ENCODE measurements around the gene CSNK2A1. TPM values are rescaled to one million over a fixed set of nuclear protein-coding genes. Genes with fewer than 3 reads are reported as not detected.

CSNK2A1 gene
- total RNA-seq, 1 experiment from 2014 or later: 110 TPM

DNA sequence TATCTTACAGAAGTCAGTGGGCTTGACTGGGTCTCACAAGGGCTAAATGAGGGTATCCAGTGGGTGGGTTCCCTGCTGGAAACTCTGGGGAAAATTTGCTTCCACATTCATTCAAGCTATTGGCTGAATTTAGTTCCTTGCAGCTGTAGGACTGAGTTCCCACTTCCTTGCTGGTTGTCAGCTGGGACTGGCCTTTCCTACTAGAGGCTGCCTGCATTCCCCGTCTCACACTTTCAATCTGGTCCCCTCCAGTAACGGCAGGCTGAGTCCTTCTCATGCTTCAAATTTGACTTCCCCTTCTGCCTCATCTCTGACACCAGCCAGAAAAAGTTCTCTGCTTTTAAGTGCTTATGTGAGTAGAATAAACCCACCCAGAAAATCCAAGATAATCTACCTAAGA is 4.4 kb downstream of the CSNK2A1 start:
- H3K27ac Mint-ChIP-seq (ENCODE audit: unreplicated experiment): no peak overlapping the region

DNA sequence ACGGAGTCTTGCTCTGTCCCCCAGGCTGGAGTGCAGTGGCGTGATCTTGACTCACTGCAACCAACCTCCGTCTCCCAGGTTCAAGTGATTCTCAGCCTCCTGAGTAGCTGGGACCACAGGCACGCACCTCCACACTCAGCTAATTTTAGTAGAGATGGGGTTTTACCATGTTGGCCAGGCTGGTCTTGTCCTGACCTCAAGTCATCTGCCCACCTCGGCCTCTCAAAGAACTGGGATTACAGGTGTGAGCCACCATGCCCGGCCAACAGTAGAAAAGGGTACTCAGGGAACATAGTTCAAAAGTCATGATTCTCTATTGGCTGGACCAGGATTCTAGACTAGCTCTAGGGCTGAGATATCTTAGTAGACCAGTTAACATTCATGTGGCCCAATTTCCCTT is 5.6 kb downstream of the CSNK2A1 start:
- Mint-ChIP-seq H3K27ac (ENCODE audit: unreplicated experiment) (no peak overlapping the region), H3K27me3 (ENCODE audit: unreplicated experiment) (no peaks in the 10 kb centered on the region), H3K9me3 (ENCODE audit: low read depth, unreplicated experiment) (peaks cover 2% of the 10 kb centered on the region), H3K36me3 (ENCODE audit: insufficient read depth, unreplicated experiment) (peaks cover 13% of the 10 kb centered on the region), H3K4me1 (ENCODE audit: low read depth, unreplicated experiment) (peaks cover 32% of the 10 kb centered on the region), H3K4me3 (ENCODE audit: low read depth, unreplicated experiment) (no peak overlapping the region)
- TF ChIP-seq CTCF (IDR thresholded peaks at IDR 0.05; ENCODE audit: unreplicated experiment): no peak
- no peak for DNase-seq
- CTCF ChIA-PET: interaction anchor here (0.5 kb wide), 1 partner anchor 10 kb away, joined by 3 read pairs; no protein-coding TSS in a partner anchor
- intact Hi-C loops (cut with micrococcal nuclease; ENCODE audit: unreplicated experiment): no loop called here
- no TSS peak for BruUV-seq (replicated peaks)

More for the DNA sequence above, 4.4 kb downstream of the CSNK2A1 start:
- peaks cover 2% of the 10 kb centered on the region for H3K9me3 Mint-ChIP-seq (ENCODE audit: low read depth, unreplicated experiment)
- H3K36me3 Mint-ChIP-seq (ENCODE audit: insufficient read depth, unreplicated experiment): peaks cover 22% of the 10 kb centered on the region
- no peak for TF ChIP-seq CTCF (IDR thresholded peaks at IDR 0.05; ENCODE audit: unreplicated experiment)
- no peaks in the 10 kb centered on the region for H3K27me3 Mint-ChIP-seq (ENCODE audit: unreplicated experiment)
- peaks cover 33% of the 10 kb centered on the region for H3K4me1 Mint-ChIP-seq (ENCODE audit: low read depth, unreplicated experiment)
- no peak for DNase-seq
- CTCF ChIA-PET: no interaction called here
- H3K4me3 Mint-ChIP-seq (ENCODE audit: low read depth, unreplicated experiment): no peak overlapping the region
- no TSS peak for BruUV-seq (replicated peaks)
- intact Hi-C loops (cut with micrococcal nuclease; ENCODE audit: unreplicated experiment): no loop called here

DNA sequence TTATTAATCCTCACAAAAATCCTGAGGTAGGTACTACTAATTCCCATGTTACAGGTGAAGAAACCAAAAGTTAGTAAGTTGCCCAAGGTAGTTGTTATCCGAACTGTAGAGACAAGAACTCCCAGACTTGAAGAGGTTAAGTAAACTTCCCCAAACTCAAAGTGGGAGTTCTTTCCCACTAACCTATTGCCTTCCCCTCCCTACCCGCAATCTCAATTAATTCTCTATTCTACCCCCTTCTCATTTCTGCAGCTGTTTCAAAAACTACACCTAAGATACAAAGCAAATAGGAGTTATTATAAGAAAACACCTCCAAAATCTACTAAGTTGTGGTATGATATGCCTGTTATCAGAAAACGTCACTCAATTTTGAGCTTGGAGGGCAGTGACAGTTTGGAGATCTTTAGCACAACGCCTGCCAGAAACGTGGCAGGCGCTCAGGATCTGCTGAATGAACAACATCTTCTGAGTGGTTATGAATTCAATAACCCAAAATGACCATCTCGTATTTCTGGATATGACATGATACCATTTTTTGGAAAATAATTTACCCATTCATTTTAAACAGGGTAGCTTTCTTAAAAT is 7.1 kb downstream of the CSNK2A1 start:
- DNase-seq: no peak
- intact Hi-C loops (cut with micrococcal nuclease; ENCODE audit: unreplicated experiment): no loop called here
- peak overlapping the region; percentile 32 for H3K4me3 Mint-ChIP-seq (ENCODE audit: low read depth, unreplicated experiment)
- H3K27me3 Mint-ChIP-seq (ENCODE audit: unreplicated experiment): no peaks in the 10 kb centered on the region
- H3K36me3 Mint-ChIP-seq (ENCODE audit: insufficient read depth, unreplicated experiment): peaks cover under 1% of the 10 kb centered on the region
- peaks cover 25% of the 10 kb centered on the region for H3K4me1 Mint-ChIP-seq (ENCODE audit: low read depth, unreplicated experiment)
- CTCF ChIA-PET: no interaction called here
- peak overlapping the region; percentile 54 for H3K27ac Mint-ChIP-seq (ENCODE audit: unreplicated experiment)
- no TSS peak for BruUV-seq (replicated peaks)
- TF ChIP-seq CTCF (IDR thresholded peaks at IDR 0.05; ENCODE audit: unreplicated experiment): no peak
- H3K9me3 Mint-ChIP-seq (ENCODE audit: low read depth, unreplicated experiment): no peaks in the 10 kb centered on the region

GRCh38 chr20:535958-536357 is 7.6 kb downstream of the CSNK2A1 start:
- Mint-ChIP-seq H3K27me3 (ENCODE audit: unreplicated experiment) (no peaks in the 10 kb centered on the region), H3K4me1 (ENCODE audit: low read depth, unreplicated experiment) (peaks cover 25% of the 10 kb centered on the region), H3K36me3 (ENCODE audit: insufficient read depth, unreplicated experiment) (no peaks in the 10 kb centered on the region), H3K4me3 (ENCODE audit: low read depth, unreplicated experiment) (peak overlapping the region; percentile 32), H3K27ac (ENCODE audit: unreplicated experiment) (no peak overlapping the region), H3K9me3 (ENCODE audit: low read depth, unreplicated experiment) (no peaks in the 10 kb centered on the region)
- CTCF ChIA-PET: no interaction called here
- no TSS peak for BruUV-seq (replicated peaks)
- TF ChIP-seq CTCF (IDR thresholded peaks at IDR 0.05; ENCODE audit: unreplicated experiment): no peak
- DNase-seq: peak; percentile 24
- intact Hi-C loops (cut with micrococcal nuclease; ENCODE audit: unreplicated experiment): no loop called here

All from Calu3 (cell line).